SU-DHL-6 (cell line): Measurements from ENCODE around the gene PML.

Source experiments
- H2AFZ ChIP-seq: fragments of 200-600 bp; sonication (generic); 2 replicates; pipeline ENCODE4 v1.6.1; 2014; ENCODE audit warnings: low read depth, mild to moderate bottlenecking, moderate library complexity, mixed read lengths, antibody characterized with exemption, low read length; ENCODE audit not compliant: severe bottlenecking
- H3F3A ChIP-seq: fragments of 200-600 bp; shearing (Covaris generic); 2 replicates; pipeline ENCODE4 v1.6.0; 2016; ENCODE audit warnings: antibody characterized with exemption, mild to moderate bottlenecking; ENCODE audit not compliant: insufficient read depth
- H3K27ac ChIP-seq: fragments of 200-600 bp; sonication (generic); 2 replicates; pipeline ENCODE4 v1.5.1; 2016; ENCODE audit warnings: low read depth, mild to moderate bottlenecking, low read length, moderate library complexity, mixed read lengths
- H3K27me3 ChIP-seq: fragments of 200-600 bp; sonication (generic), shearing (Covaris generic); 2 replicates; pipeline ENCODE4 v1.6.0; 2014; ENCODE audit warnings: mild to moderate bottlenecking, low read length
- H3K36me3 ChIP-seq: fragments of 200-600 bp; sonication (generic); 2 replicates; pipeline ENCODE4 v1.6.1; 2014; ENCODE audit warnings: mild to moderate bottlenecking, low read length, mixed read lengths
- H3K4me2 ChIP-seq: fragments of 300-600, 200-600 bp; shearing (Covaris generic), sonication (generic); 2 replicates; pipeline ENCODE4 v1.6.0; 2014; ENCODE audit warnings: low read length, low read depth, mild to moderate bottlenecking; ENCODE audit not compliant: poor library complexity, severe bottlenecking
- H3K4me3 ChIP-seq: fragments of 200-600 bp; sonication (generic); 2 replicates; pipeline ENCODE4 v1.5.1; 2014; ENCODE audit warnings: antibody characterized with exemption, low read length, mild to moderate bottlenecking, mixed read lengths; ENCODE audit not compliant: insufficient read depth, poor library complexity, severe bottlenecking
- H3K79me2 ChIP-seq: fragments of 200-600 bp; sonication (generic); 2 replicates; pipeline ENCODE4 v1.6.1; 2014; ENCODE audit warnings: mild to moderate bottlenecking, low read length, moderate library complexity; ENCODE audit not compliant: insufficient read depth
- H3K9ac ChIP-seq: fragments of 200-600 bp; sonication (generic); 2 replicates; pipeline ENCODE4 v1.7.0; 2014; ENCODE audit warnings: mild to moderate bottlenecking, low read length
- H3K9me2 ChIP-seq: fragments of 200-600 bp; sonication (generic); replicated peaks from 2 replicates; pipeline ENCODE4 v1.6.1; 2014; ENCODE audit warnings: low read length; ENCODE audit not compliant: insufficient read depth
- H3K9me3 ChIP-seq: fragments of 200-600 bp; sonication (generic); 2 replicates; pipeline ENCODE4 v1.6.1; 2014; ENCODE audit warnings: low read length, mixed read lengths; ENCODE audit not compliant: insufficient read depth
- H4K20me1 ChIP-seq: fragments of 200-600 bp; sonication (generic); 2 replicates; pipeline ENCODE4 v1.6.1; 2014; ENCODE audit warnings: low read depth, mild to moderate bottlenecking, antibody characterized with exemption, low read length, moderate library complexity, mixed read lengths
- EZH2phosphoT487 ChIP-seq: fragments of 200-600 bp; sonication (generic), shearing (Covaris generic); conservative IDR thresholded peaks from 2 replicates; pipeline ENCODE4 v1.6.1; 2018; ENCODE audit warnings: mild to moderate bottlenecking, antibody characterized with exemption, low read length, moderate library complexity, mixed read lengths
- TF ChIP-seq, protein P1 (sequence below): fragments of 200-600 bp; sonication (generic); IDR thresholded peaks from one replicate; pipeline ENCODE4 v1.5.1; 2017; ENCODE audit warnings: antibody characterized with exemption, mild to moderate bottlenecking, low read length, moderate library complexity; ENCODE audit not compliant: insufficient read depth, poor library complexity, severe bottlenecking

PML gene

GRCh38 chr15:74011610-74012009 lies 17.1 kb downstream of the PML start:
- Histone ChIP-seq H3K36me3 (peaks cover 13% of the 10 kb centered on the region), H3K9ac (no peak overlapping the region), H3K79me2 (peaks cover 9% of the 10 kb centered on the region; the same call in 1 of the 2 replicates), H4K20me1 (no peaks in the 10 kb centered on the region), H3K27me3 (no peaks in the 10 kb centered on the region), H3F3A (no peaks in the 10 kb centered on the region), H3K4me3 (no peak overlapping the region), H3K27ac (no peak overlapping the region), H3K4me2 (no peak overlapping the region), H3K9me2 (no peaks in the 10 kb centered on the region), H3K9me3 (0 out of 2 replicates have a peak, but pooled peaks cover 3% of the 10 kb centered on the region), H2AFZ (no peak overlapping the region)
- TF ChIP-seq, protein P1, sequence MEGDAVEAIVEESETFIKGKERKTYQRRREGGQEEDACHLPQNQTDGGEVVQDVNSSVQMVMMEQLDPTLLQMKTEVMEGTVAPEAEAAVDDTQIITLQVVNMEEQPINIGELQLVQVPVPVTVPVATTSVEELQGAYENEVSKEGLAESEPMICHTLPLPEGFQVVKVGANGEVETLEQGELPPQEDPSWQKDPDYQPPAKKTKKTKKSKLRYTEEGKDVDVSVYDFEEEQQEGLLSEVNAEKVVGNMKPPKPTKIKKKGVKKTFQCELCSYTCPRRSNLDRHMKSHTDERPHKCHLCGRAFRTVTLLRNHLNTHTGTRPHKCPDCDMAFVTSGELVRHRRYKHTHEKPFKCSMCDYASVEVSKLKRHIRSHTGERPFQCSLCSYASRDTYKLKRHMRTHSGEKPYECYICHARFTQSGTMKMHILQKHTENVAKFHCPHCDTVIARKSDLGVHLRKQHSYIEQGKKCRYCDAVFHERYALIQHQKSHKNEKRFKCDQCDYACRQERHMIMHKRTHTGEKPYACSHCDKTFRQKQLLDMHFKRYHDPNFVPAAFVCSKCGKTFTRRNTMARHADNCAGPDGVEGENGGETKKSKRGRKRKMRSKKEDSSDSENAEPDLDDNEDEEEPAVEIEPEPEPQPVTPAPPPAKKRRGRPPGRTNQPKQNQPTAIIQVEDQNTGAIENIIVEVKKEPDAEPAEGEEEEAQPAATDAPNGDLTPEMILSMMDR, result no peak
- TF ChIP-seq EZH2phosphoT487, result no peak

DNA sequence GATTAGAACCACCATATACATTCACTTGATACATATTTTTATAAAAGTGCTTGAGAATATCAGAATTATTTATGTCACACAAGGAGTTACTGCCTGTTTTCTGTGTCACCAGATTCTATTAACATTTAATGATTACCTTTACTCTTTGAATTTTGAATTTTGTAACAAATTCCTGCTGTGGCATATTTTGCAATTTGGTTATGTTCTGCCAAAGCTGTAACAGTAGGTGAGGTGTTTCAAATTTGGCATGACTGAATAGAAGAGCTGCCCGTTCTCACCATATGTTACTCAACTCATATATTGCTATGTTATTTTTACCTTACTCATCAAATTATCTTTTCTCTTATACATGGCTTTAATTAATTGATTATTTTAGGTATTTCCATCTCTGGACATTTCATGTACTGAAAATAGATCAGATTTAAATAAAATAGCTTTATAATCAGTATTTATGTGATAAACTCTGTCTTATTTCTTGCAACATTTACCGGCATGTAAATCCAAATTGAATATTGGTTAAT lies 18.9 kb downstream of the PML start:
- Histone ChIP-seq H3K27me3 (no peaks in the 10 kb centered on the region), H3K9me3 (0 out of 2 replicates have a peak, but pooled peaks cover 3% of the 10 kb centered on the region), H3F3A (no peaks in the 10 kb centered on the region), H3K9ac (no peak overlapping the region), H2AFZ (no peak overlapping the region), H4K20me1 (no peaks in the 10 kb centered on the region), H3K36me3 (peaks cover 13% of the 10 kb centered on the region), H3K4me3 (no peak overlapping the region), H3K9me2 (no peaks in the 10 kb centered on the region), H3K4me2 (no peak overlapping the region), H3K27ac (no peak overlapping the region), H3K79me2 (peaks cover 9% of the 10 kb centered on the region; the same call in 1 of the 2 replicates)
- no peak for TF ChIP-seq EZH2phosphoT487
- TF ChIP-seq, protein P1, result no peak

GRCh38 chr15:74019734-74020133 lies 25.2 kb downstream of the PML start:
- no peak overlapping the region for H3K27ac ChIP-seq
- TF ChIP-seq EZH2phosphoT487, result no peak
- TF ChIP-seq, protein P1, result no peak
- no peaks in the 10 kb centered on the region; the same call in 1 of the 2 replicates for H3K79me2 ChIP-seq
- H3K9me3 ChIP-seq, result no peaks in the 10 kb centered on the region
- no peaks in the 10 kb centered on the region for H4K20me1 ChIP-seq
- H3K4me3 ChIP-seq, result no peak overlapping the region
- H3K4me2 ChIP-seq, result no peak overlapping the region
- no peaks in the 10 kb centered on the region for H3K9me2 ChIP-seq
- no peaks in the 10 kb centered on the region for H3F3A ChIP-seq
- H3K27me3 ChIP-seq, result no peaks in the 10 kb centered on the region
- H3K9ac ChIP-seq, result no peak overlapping the region
- H3K36me3 ChIP-seq, result no peaks in the 10 kb centered on the region
- no peak overlapping the region for H2AFZ ChIP-seq
